ENCODE measurements around the gene MYL6. TPM values are rescaled to one million over a fixed set of nuclear protein-coding genes. Genes with fewer than 3 reads are reported as not detected.

The MYL6 gene
- total and polyA plus RNA-seq, 9 of the 15 experiments (the other 6 are each of a cell fraction or from before 2014, with no cell fraction given) = 557 to 1,664 (median 958) TPM

- TF ChIP-seq ZBTB40 (IDR thresholded peaks at IDR 0.05) = peak; percentile 27; the same call in 1 of the 2 replicates
- no peak for TF ChIP-seq ZBTB40 (CRISPR knock-in tag; IDR thresholded peaks at IDR 0.05)
- TF ChIP-seq NR1H2 (CRISPR knock-in tag; IDR thresholded peaks at IDR 0.05) = peak; percentile 64; the same call in 1 of the 2 replicates
- TF ChIP-seq BRD4 (IDR thresholded peaks at IDR 0.05) = no peak
- TF ChIP-seq XRCC5 (IDR thresholded peaks at IDR 0.05; ENCODE audit: low read depth, low read length) = no peak
- TF ChIP-seq NCOA4 (IDR thresholded peaks at IDR 0.05; ENCODE audit: partially characterized antibody) = no peak
- TF ChIP-seq NCOA1 (IDR thresholded peaks at IDR 0.05; ENCODE audit: low read depth) = no peak
- no peak for TF ChIP-seq HDAC6 (IDR thresholded peaks at IDR 0.05; ENCODE audit: low read depth, low read length)
- no peak for TF ChIP-seq SAFB (IDR thresholded peaks at IDR 0.05; ENCODE audit: borderline replicate concordance, low read depth, low read length)
- TF ChIP-seq ARID2 (IDR thresholded peaks at IDR 0.05) = no peak
- TF ChIP-seq ZNF224 (CRISPR knock-in tag; IDR thresholded peaks at IDR 0.05) = no peak
- TF ChIP-seq HNRNPK (IDR thresholded peaks at IDR 0.05; ENCODE audit: low read depth, low read length, poor library complexity, severe bottlenecking) = no peak
- TF ChIP-seq TCF15 (CRISPR knock-in tag; IDR thresholded peaks at IDR 0.05) = no peak
- no peak for TF ChIP-seq KLF1 (tag; IDR thresholded peaks at IDR 0.05)
- no peak for TF ChIP-seq SREBF2 (CRISPR knock-in tag; IDR thresholded peaks at IDR 0.05)
- TF ChIP-seq ARID4B (CRISPR knock-in tag; IDR thresholded peaks at IDR 0.05) = no peak
Measured at GRCh38 chr12:56128670-56129205, 29.4 kb upstream of the MYL6 start (continued).

Data from K562 (cell line).